H1 (cell line): ENCODE results near the gene SCG2. TPM values are rescaled to one million over a fixed set of nuclear protein-coding genes. Genes with fewer than 3 reads are reported as not detected.

Experiments
- CTCF ChIA-PET: fragments of 300-600 bp; sonication (Branson Sonifier 250); formaldehyde crosslinking; loops from one replicate; lab custom pipeline; 2021; ENCODE audit not compliant: partially characterized antibody; lab: Charles Lee
- POLR2A ChIA-PET: fragments of 300-600 bp; sonication (Branson Sonifier 250); formaldehyde crosslinking; loops from one replicate; lab custom pipeline; 2021; ENCODE audit warnings: inconsistent platforms; ENCODE audit not compliant: partially characterized antibody; lab: Charles Lee
- DNase-seq, 2 experiments: peaks; one replicate each; pipeline versions ENCODE4 v3.0.0 to v3.0.0-alpha.2; 2010 to 2022; ENCODE audit warnings: low spot score in 2 of 2, low read depth in 1 of 2, mixed read lengths in 1 of 2
- FAIRE-seq: peaks from 2 replicates; lab custom pipeline; 2011; peaks lifted over from hg19 to GRCh38; lab: Jason Lieb, UNC
- H2AFZ ChIP-seq: 2 replicates; pipeline ENCODE4 v1.8.1; 2012; ENCODE audit warnings: low read length, inconsistent platforms
- H2AK5ac ChIP-seq: 2 replicates; pipeline ENCODE4 v1.6.1; 2013; ENCODE audit warnings: low read depth, low read length
- H2BK120ac ChIP-seq: replicated peaks from 2 replicates; pipeline ENCODE3; 2013; ENCODE audit warnings: low read depth, low read length, inconsistent platforms
- H2BK12ac ChIP-seq: 2 replicates; pipeline ENCODE4 v1.6.1; 2013; ENCODE audit warnings: low read depth, low read length
- H2BK15ac ChIP-seq: 2 replicates; pipeline ENCODE4 v1.6.1; 2013; ENCODE audit warnings: low read length
- H2BK20ac ChIP-seq: 2 replicates; pipeline ENCODE4 v1.6.1; 2013; ENCODE audit warnings: low read length
- H2BK5ac ChIP-seq: 2 replicates; pipeline ENCODE4 v1.6.1; 2013; ENCODE audit warnings: low read depth, low read length
- H3K14ac ChIP-seq: 2 replicates; pipeline ENCODE4 v1.6.1; 2013; ENCODE audit warnings: inconsistent platforms; ENCODE audit not compliant: insufficient read length
- H3K18ac ChIP-seq: 2 replicates; pipeline ENCODE4 v1.6.1; 2013; ENCODE audit warnings: low read length; ENCODE audit errors: extremely low read depth
- H3K23ac ChIP-seq: 2 replicates; pipeline ENCODE4 v1.6.1; 2013; ENCODE audit warnings: inconsistent platforms; ENCODE audit not compliant: insufficient read length
- H3K23me2 ChIP-seq: 2 replicates; pipeline ENCODE4 v1.6.1; 2013; ENCODE audit warnings: low read depth, low read length
- H3K27ac ChIP-seq: 2 replicates; pipeline ENCODE4 v1.6.1; 2011; ENCODE audit warnings: low read depth, low read length, inconsistent platforms
- H3K27me3 ChIP-seq, 4 experiments: replicated peaks in 1 of 4; 1 replicate in 1 of 4; 2 replicates in 3 of 4; pipeline versions ENCODE4 v1.6.1 to v1.8.1; 2011 to 2013; ENCODE audit warnings: low read length in 3 of 4, mild to moderate bottlenecking in 3 of 4, inconsistent platforms in 2 of 4, mixed read lengths in 2 of 4, moderate library complexity in 1 of 4; ENCODE audit not compliant: control insufficient read depth in 3 of 4, insufficient read depth in 3 of 4; ENCODE audit errors: extremely low read depth in 1 of 4
- H3K36me3 ChIP-seq, 4 experiments: 2 replicates each; pipeline versions ENCODE4 v1.6.1 to v1.8.1; 2011 to 2013; ENCODE audit warnings: mild to moderate bottlenecking in 4 of 4, low read length in 3 of 4, moderate library complexity in 2 of 4, control low read depth in 1 of 4, inconsistent platforms in 1 of 4; ENCODE audit not compliant: insufficient read depth in 4 of 4, control insufficient read depth in 2 of 4
- H3K4ac ChIP-seq: replicated peaks from 2 replicates; pipeline ENCODE3; 2013; ENCODE audit warnings: low read length, low read depth, mixed read lengths, inconsistent platforms; ENCODE audit not compliant: insufficient read length
- H3K4me1 ChIP-seq, 4 experiments: replicated peaks in 1 of 4; 1 replicate in 1 of 4; 2 replicates in 3 of 4; pipeline versions ENCODE4 v1.6.1 to v1.8.1; 2011 to 2013; ENCODE audit warnings: low read length in 3 of 4, inconsistent platforms in 2 of 4, mixed read lengths in 1 of 4; ENCODE audit not compliant: insufficient read depth in 4 of 4, control insufficient read depth in 3 of 4
- H3K4me2 ChIP-seq, 2 experiments: 2 replicates each; pipeline versions ENCODE4 v1.6.1 to v1.8.1; 2011 to 2013; ENCODE audit warnings: low read depth in 2 of 2, low read length in 2 of 2, control low read depth in 1 of 2, inconsistent platforms in 1 of 2, mild to moderate bottlenecking in 1 of 2; ENCODE audit not compliant: insufficient read depth in 1 of 2
- H3K4me3 ChIP-seq, 4 experiments: fragments of 200-600, 300-600 bp in 1 of 4; sonication (generic), shearing (Covaris generic), sonication (Bioruptor Twin) in 1 of 4; 2 replicates each; pipeline versions ENCODE4 v1.5.1 to v1.8.1; 2011 to 2016; ENCODE audit warnings: low read length in 4 of 4, low read depth in 3 of 4, control low read depth in 2 of 4, inconsistent platforms in 2 of 4, mild to moderate bottlenecking in 2 of 4, mixed read lengths in 1 of 4, moderate library complexity in 1 of 4; ENCODE audit not compliant: insufficient read depth in 2 of 4; ENCODE audit errors: extremely low read depth in 1 of 4
- H3K56ac ChIP-seq: replicated peaks from 2 replicates; pipeline ENCODE3; 2013; ENCODE audit warnings: low read depth, mild to moderate bottlenecking, mixed read lengths, low read length, inconsistent platforms; ENCODE audit not compliant: insufficient read length
- H3K79me1 ChIP-seq: 2 replicates; pipeline ENCODE4 v1.6.1; 2013; ENCODE audit warnings: low read depth, low read length, control low read depth
- H3K79me2 ChIP-seq, 2 experiments: 2 replicates each; pipeline versions ENCODE4 v1.6.1 to v1.8.1; 2012 to 2013; ENCODE audit warnings: low read length in 2 of 2, mild to moderate bottlenecking in 2 of 2, inconsistent platforms in 1 of 2; ENCODE audit not compliant: insufficient read depth in 2 of 2, control insufficient read depth in 1 of 2
- H3K9ac ChIP-seq, 4 experiments: replicated peaks in 1 of 4; 1 replicate in 1 of 4; 2 replicates in 3 of 4; pipeline versions ENCODE4 v1.6.1 to v1.8.1; 2011 to 2013; ENCODE audit warnings: low read depth in 3 of 4, low read length in 3 of 4, control low read depth in 2 of 4, mild to moderate bottlenecking in 2 of 4, moderate library complexity in 2 of 4, inconsistent platforms in 1 of 4; ENCODE audit errors: extremely low read depth in 1 of 4
- H3K9me3 ChIP-seq, 2 experiments: 2 replicates each; pipeline versions ENCODE4 v1.6.1 to v1.8.1; 2012 to 2013; ENCODE audit warnings: mild to moderate bottlenecking in 2 of 2, moderate library complexity in 2 of 2, control low read depth in 1 of 2, inconsistent platforms in 1 of 2, low read depth in 1 of 2, low read length in 1 of 2, mixed read lengths in 1 of 2; ENCODE audit not compliant: insufficient read depth in 2 of 2
- H4K20me1 ChIP-seq, 2 experiments: replicated peaks in 1 of 2; 2 replicates each; pipeline versions ENCODE3 to v1.8.1; 2011 to 2013; ENCODE audit warnings: inconsistent platforms in 2 of 2, low read length in 2 of 2, mild to moderate bottlenecking in 1 of 2; ENCODE audit not compliant: insufficient read depth in 2 of 2, control insufficient read depth in 1 of 2
- H4K5ac ChIP-seq: 2 replicates; pipeline ENCODE4 v1.6.1; 2013; ENCODE audit warnings: low read length, low read depth, mixed read lengths, inconsistent platforms; ENCODE audit not compliant: insufficient read length
- H4K8ac ChIP-seq: 2 replicates; pipeline ENCODE4 v1.8.0; 2013; ENCODE audit warnings: mild to moderate bottlenecking, moderate library complexity, low read length, inconsistent platforms; ENCODE audit not compliant: insufficient read depth; ENCODE audit errors: extremely low read depth
- H4K91ac ChIP-seq: replicated peaks from 2 replicates; pipeline ENCODE3; 2013; ENCODE audit warnings: low read length, mixed read lengths, inconsistent platforms; ENCODE audit not compliant: insufficient read length
- ASH2L ChIP-seq: fragments of 200-600, 300-600 bp; sonication (generic); IDR thresholded peaks from one replicate; pipeline ENCODE4 v1.7.1; 2017; ENCODE audit warnings: low read length
- CBX5 ChIP-seq: fragments of 300-800, 300-1000 bp; sonication (generic); IDR thresholded peaks from 2 replicates; pipeline ENCODE4 v1.7.1; 2016; ENCODE audit warnings: antibody characterized with exemption, low read length, low read depth
- CEBPB ChIP-seq: IDR thresholded peaks from 2 replicates; pipeline ENCODE4 v1.6.1; 2012; ENCODE audit warnings: low read depth, low read length
- KDM1A ChIP-seq: fragments of 200-600, 300-600 bp; sonication (generic); IDR thresholded peaks from 2 replicates; pipeline ENCODE4 v1.7.1; 2016; ENCODE audit warnings: mild to moderate bottlenecking, low read length, borderline replicate concordance
- KDM4A ChIP-seq: IDR thresholded peaks from one replicate; pipeline ENCODE4 v1.7.1; 2012; ENCODE audit warnings: low read depth, mild to moderate bottlenecking, moderate library complexity, low read length, inconsistent platforms; ENCODE audit not compliant: severe bottlenecking
- MAFK ChIP-seq: IDR thresholded peaks from 2 replicates; pipeline ENCODE4 v1.6.1; 2012; ENCODE audit warnings: low read depth, mild to moderate bottlenecking, improper control_type of control experiment, low read length
- SIRT6 ChIP-seq: IDR thresholded peaks from one replicate; pipeline ENCODE4 v1.7.1; 2012; ENCODE audit warnings: low read length, inconsistent platforms
- TCF12 ChIP-seq: IDR thresholded peaks from 2 replicates; pipeline ENCODE4 v1.6.1; 2011; ENCODE audit warnings: low read depth, mild to moderate bottlenecking, low read length
- YY1 ChIP-seq: IDR thresholded peaks from 2 replicates; pipeline ENCODE4 v1.6.1; 2011; ENCODE audit warnings: low read depth, mild to moderate bottlenecking, low read length
- WGBS, 2 experiments: shearing (Covaris generic) in 1 of 2; methylation state at CpG; one replicate each; pipeline versions ENCODE4 v1.1.6 to v1.1.7; 2013 to 2015; ENCODE audit warnings: low lambda C conversion rate in 2 of 2, mixed read lengths in 2 of 2, inconsistent platforms in 1 of 2, low coverage in 1 of 2, missing lambda C conversion rate in 1 of 2; ENCODE audit not compliant: insufficient replicate concordance in 2 of 2, insufficient coverage in 1 of 2, insufficient read length in 1 of 2; ENCODE audit errors: extremely low coverage in 1 of 2, missing lambda C conversion rate in 1 of 2; 5-methylcytosine and 5-hydroxymethylcytosine counted together
- polyA plus RNA-seq, 7 experiments: library from polyadenylated mRNA; depleted of rRNA in 3 of 7; stranded (reverse) in 5 of 7; unstranded in 2 of 7; fragments of >200 nt in 5 of 7; fragments of 200-250 nt in 2 of 7; gene quantifications; 1 replicate in 5 of 7; 2 replicates in 1 of 7; 4 replicates in 1 of 7; pipeline versions ENCODE4 v1.2.1 to v1.2.3, GENCODE V29; 2011 to 2013; ENCODE audit warnings: missing spikeins in 2 of 7, mixed read lengths in 2 of 7
- total RNA-seq: library from RNA; stranded (reverse); fragmentation: NEBNext Ultra II Directional; extraction: Animal tissue kit (Norgen Biotek cat#: 25700); gene quantifications from 2 replicates; pipeline ENCODE4 v1.2.1, GENCODE V29; 2021

The SCG2 gene
- total and polyA plus RNA-seq, 2 of the 8 experiments (the other 6 are each of a cell fraction or from before 2014, with no cell fraction given) = 0.54 to 1.0 TPM

DNA sequence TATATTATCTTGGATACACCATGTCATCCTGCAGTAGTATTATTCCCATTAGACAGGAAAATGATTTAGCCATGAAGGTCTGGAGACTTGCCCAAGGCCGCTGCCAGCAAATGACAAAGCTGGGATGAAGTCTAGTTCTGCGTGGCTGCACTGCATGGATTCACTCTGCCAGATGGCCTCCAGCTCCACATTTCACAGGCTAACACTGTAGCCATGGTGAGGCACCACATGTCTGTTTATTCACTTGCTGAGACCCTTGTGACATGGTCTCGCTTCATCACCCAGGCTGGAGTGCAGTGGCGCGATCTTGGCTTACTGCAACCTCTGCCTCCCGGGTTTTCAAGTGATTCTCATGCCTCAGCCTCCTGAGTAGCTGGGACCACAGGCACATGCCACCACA, 31.5 kb upstream of the SCG2 start:
- no peaks in the 10 kb centered on the region for H3K4me1 ChIP-seq
- no peak overlapping the region for H2BK12ac ChIP-seq
- ChIA-PET POLR2A (no interaction called here), CTCF (no interaction called here)
- H3K79me1 ChIP-seq = no peaks in the 10 kb centered on the region
- H4K91ac ChIP-seq = no peak overlapping the region
- H2BK5ac ChIP-seq = no peak overlapping the region
- H2AFZ ChIP-seq = no peak overlapping the region
- H2AK5ac ChIP-seq = no peak overlapping the region
- no peak overlapping the region for H3K27ac ChIP-seq
- H2BK15ac ChIP-seq = no peak overlapping the region
- H3K79me2 ChIP-seq = no peaks in the 10 kb centered on the region
- H3K4me2 ChIP-seq = no peak overlapping the region
- H4K20me1 ChIP-seq = no peaks in the 10 kb centered on the region
- FAIRE-seq = no peak
- H3K56ac ChIP-seq = no peak overlapping the region
- no peak overlapping the region for H3K4ac ChIP-seq
- WGBS, 2 experiments = 94% methylated on average over 6 of the region's 6 CpGs; no CpG with 5 or more reads in 1 of the 2 experiments
- no peaks in the 10 kb centered on the region; a peak in 1 of 4 replicates for H3K9me3 ChIP-seq
- H3K18ac ChIP-seq = no peak overlapping the region
- no peak overlapping the region for H4K8ac ChIP-seq
- no peak overlapping the region for H2BK20ac ChIP-seq
- H3K23ac ChIP-seq = no peak overlapping the region
- DNase-seq = no peak
- no peak overlapping the region for H4K5ac ChIP-seq
- H3K23me2 ChIP-seq = no peaks in the 10 kb centered on the region
- no peak for TF ChIP-seq CEBPB
- no peak for TF ChIP-seq KDM4A
- TF ChIP-seq TCF12 = no peak
- no peak for TF ChIP-seq MAFK
- no peak for TF ChIP-seq YY1
- no peak for TF ChIP-seq ASH2L
- no peak for TF ChIP-seq KDM1A
- no peak for TF ChIP-seq CBX5
- no peak for TF ChIP-seq SIRT6
- H3K9ac ChIP-seq = no peak overlapping the region
- no peaks in the 10 kb centered on the region for H3K36me3 ChIP-seq
- no peak overlapping the region for H2BK120ac ChIP-seq
- no peak overlapping the region for H3K14ac ChIP-seq
- no peak overlapping the region for H3K4me3 ChIP-seq
- peaks cover 0 to 3% (median 0%) of the 10 kb centered on the region in 4 experiments; a peak in 2 of 7 replicates for H3K27me3 ChIP-seq
